ENCODE results near the gene PNLIPRP3.

Gene PNLIPRP3

GRCh38 chr10:116464257-116464656 lies 36.6 kb downstream of the PNLIPRP3 start:
- no peaks in the 10 kb centered on the region for H3K36me3 ChIP-seq (replicated peaks)
- no peaks in the 10 kb centered on the region for H3K4me1 ChIP-seq
- H3K9me3 ChIP-seq: no peaks in the 10 kb centered on the region
- H3K27me3 ChIP-seq (ENCODE audit: low read depth): no peaks in the 10 kb centered on the region
- in situ Hi-C loops (cut with MboI; ENCODE audit: low sequenced_read_pairs): loop anchor here (25.0 kb wide), 1 partner anchor 323 kb away; no protein-coding TSS in a partner anchor
- DNase-seq (ENCODE audit: low spot score in 2 of 2): no peak
- H3K4me3 ChIP-seq: no peak overlapping the region

GRCh38 chr10:116465546-116465945 lies 37.9 kb downstream of the PNLIPRP3 start:
- no peaks in the 10 kb centered on the region for H3K36me3 ChIP-seq (replicated peaks)
- no peak for DNase-seq (ENCODE audit: low spot score in 2 of 2)
- no peaks in the 10 kb centered on the region for H3K27me3 ChIP-seq (ENCODE audit: low read depth)
- H3K4me3 ChIP-seq: no peak overlapping the region
- no peaks in the 10 kb centered on the region for H3K9me3 ChIP-seq
- in situ Hi-C loops (cut with MboI; ENCODE audit: low sequenced_read_pairs): loop anchor here (25.0 kb wide), 1 partner anchor 322 kb away; no protein-coding TSS in a partner anchor
- no peaks in the 10 kb centered on the region for H3K4me1 ChIP-seq

DNA sequence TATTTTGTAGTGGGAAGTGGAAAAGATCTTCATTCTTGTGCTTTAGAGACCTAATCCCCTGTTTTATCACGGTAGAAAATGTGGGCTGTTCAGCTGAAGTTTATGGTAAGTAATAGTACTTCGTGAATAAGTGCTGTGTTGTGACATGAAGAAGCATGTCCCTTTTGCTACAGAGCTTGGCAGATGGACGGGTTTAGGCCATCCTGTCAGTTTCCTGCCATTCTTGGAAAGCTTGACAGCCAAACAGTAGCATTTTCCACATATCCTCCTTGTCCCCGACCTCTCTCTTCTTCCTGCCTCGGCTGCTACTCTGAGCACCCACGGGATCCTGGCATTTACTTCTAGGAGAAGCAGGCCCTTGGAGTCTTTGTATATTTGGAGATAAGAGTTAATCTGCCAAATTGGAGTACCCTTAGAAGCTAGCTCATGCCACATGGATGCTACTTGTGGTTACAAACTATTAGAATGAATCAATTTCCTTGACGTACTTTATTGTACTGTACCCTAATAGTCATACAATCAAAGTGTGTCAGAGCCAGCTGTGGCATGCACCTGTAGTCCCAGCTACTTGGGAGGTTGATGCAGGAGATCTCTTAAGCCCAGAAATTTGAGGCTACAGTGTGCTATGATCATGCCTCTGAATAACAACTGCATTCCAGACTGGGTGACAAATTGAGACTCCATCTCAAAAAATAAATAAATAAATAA lies 39.2 kb downstream of the PNLIPRP3 start:
- in situ Hi-C loops (cut with MboI; ENCODE audit: low sequenced_read_pairs): loop anchor here (25.0 kb wide), 1 partner anchor 320 kb away; no protein-coding TSS in a partner anchor
- Histone ChIP-seq H3K4me3 (no peak overlapping the region), H3K4me1 (no peaks in the 10 kb centered on the region), H3K27me3 (ENCODE audit: low read depth) (no peaks in the 10 kb centered on the region), H3K36me3 (replicated peaks) (no peaks in the 10 kb centered on the region), H3K9me3 (no peaks in the 10 kb centered on the region)
- no peak for DNase-seq (ENCODE audit: low spot score in 2 of 2)

- Histone ChIP-seq H3K9me3 (no peaks in the 10 kb centered on the region), H3K4me1 (no peaks in the 10 kb centered on the region), H3K36me3 (replicated peaks) (no peaks in the 10 kb centered on the region), H3K27me3 (ENCODE audit: low read depth) (no peaks in the 10 kb centered on the region; the same call in 1 of the 2 replicates), H3K4me3 (no peak overlapping the region)
- no peak for DNase-seq (ENCODE audit: low spot score in 2 of 2)
- in situ Hi-C loops (cut with MboI; ENCODE audit: low sequenced_read_pairs): loop anchor here (25.0 kb wide), 1 partner anchor 318 kb away; no protein-coding TSS in a partner anchor
Observed at GRCh38 chr10:116469437-116469836, 41.8 kb downstream of the PNLIPRP3 start.

GRCh38 chr10:116470071-116470470 lies 42.4 kb downstream of the PNLIPRP3 start:
- DNase-seq (ENCODE audit: low spot score in 2 of 2): no peak
- no peaks in the 10 kb centered on the region for H3K36me3 ChIP-seq (replicated peaks)
- in situ Hi-C loops (cut with MboI; ENCODE audit: low sequenced_read_pairs): loop anchor here (25.0 kb wide), 1 partner anchor 317 kb away; no protein-coding TSS in a partner anchor

DNA sequence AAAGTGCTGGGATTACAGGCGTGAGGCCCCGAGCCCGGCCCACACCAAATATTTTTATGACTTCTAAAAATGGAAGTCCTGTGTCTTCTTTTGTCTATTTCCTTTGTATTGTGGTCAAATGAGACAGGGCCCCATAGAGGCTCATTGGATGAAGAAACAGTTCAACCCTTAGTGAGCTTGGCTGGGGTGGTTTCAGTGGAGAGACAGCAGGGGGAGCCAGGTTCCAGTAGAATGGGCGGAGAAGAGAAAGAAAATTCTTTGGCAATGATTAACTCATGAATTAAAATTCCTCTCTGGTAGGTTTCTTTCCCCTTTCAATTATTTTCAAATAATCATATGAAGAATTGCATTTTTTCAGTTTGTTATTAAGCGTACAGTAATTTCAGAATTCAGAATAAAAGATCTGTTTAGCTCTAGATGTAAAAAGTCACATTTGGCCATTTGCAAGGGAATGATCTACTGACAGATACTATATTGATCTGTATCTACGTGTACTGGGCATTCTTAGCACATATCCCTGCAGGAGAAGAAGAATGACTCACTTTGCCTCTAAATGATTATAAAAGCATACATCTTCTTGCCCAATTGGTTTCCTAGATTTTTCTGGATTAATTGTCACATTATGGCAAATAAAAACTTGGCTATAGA lies 43.2 kb downstream of the PNLIPRP3 start:
- Histone ChIP-seq H3K9me3 (no peaks in the 10 kb centered on the region), H3K36me3 (replicated peaks) (no peaks in the 10 kb centered on the region), H3K4me3 (no peak overlapping the region), H3K27me3 (ENCODE audit: low read depth) (no peaks in the 10 kb centered on the region; the same call in 1 of the 2 replicates), H3K4me1 (no peaks in the 10 kb centered on the region)
- in situ Hi-C loops (cut with MboI; ENCODE audit: low sequenced_read_pairs): loop anchor here (25.0 kb wide), 1 partner anchor 316 kb away; no protein-coding TSS in a partner anchor
- peak; percentile 15 to 56 for DNase-seq (ENCODE audit: low spot score in 2 of 2)

More at GRCh38 chr10:116470071-116470470, 42.4 kb downstream of the PNLIPRP3 start:
- Histone ChIP-seq H3K4me3 (no peak overlapping the region), H3K27me3 (ENCODE audit: low read depth) (no peaks in the 10 kb centered on the region; the same call in 1 of the 2 replicates), H3K9me3 (no peaks in the 10 kb centered on the region), H3K4me1 (no peaks in the 10 kb centered on the region)

DNA sequence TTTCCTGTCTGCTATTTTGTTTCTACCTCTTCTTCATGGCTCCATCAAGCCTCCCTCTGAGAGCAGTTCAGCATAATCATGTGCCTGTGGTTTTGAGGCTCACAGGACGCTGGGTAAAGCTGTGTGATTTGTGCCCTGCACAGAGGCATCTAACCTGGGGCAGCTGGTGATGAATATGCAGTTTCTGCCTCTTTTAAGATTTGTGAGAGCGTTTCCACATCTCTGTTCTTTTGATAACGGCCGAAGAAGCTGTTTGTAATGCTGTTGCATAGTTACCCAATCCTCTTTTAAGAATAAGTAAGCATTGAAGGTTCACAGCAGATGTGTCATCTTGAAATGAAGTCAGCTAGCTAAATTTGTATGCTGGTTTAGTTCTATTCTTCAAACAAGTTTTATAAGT lies 45.2 kb downstream of the PNLIPRP3 start:
- DNase-seq (ENCODE audit: low spot score in 2 of 2): no peak
- Histone ChIP-seq H3K27me3 (ENCODE audit: low read depth) (peaks cover 2% of the 10 kb centered on the region; the same call in 1 of the 2 replicates), H3K4me1 (no peaks in the 10 kb centered on the region), H3K36me3 (replicated peaks) (no peaks in the 10 kb centered on the region), H3K4me3 (no peak overlapping the region), H3K9me3 (no peaks in the 10 kb centered on the region)
- in situ Hi-C loops (cut with MboI; ENCODE audit: low sequenced_read_pairs): loop anchor here (25.0 kb wide), 1 partner anchor 314 kb away; no protein-coding TSS in a partner anchor

DNA sequence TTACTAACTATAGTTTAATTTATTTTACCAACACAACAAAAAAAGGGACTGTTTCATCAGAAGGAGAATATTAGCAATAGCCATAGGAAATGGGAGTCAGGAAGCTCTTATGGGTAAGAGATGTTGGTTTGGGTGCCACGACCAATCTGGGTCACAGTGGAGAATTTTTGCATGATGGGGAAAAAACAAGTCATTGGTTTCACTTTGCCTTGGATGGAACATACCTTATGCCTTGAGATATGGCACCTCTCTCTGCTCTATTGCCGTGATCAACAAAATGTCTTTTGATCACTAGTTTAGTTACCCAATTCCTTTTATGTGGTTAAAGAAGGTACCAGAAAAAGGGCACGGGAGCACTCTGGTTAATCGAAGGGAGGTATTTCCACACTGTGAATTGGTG lies 48.2 kb downstream of the PNLIPRP3 start:
- Histone ChIP-seq H3K4me3 (no peak overlapping the region), H3K36me3 (replicated peaks) (no peaks in the 10 kb centered on the region)
- in situ Hi-C loops (cut with MboI; ENCODE audit: low sequenced_read_pairs): no loop called here

DNA sequence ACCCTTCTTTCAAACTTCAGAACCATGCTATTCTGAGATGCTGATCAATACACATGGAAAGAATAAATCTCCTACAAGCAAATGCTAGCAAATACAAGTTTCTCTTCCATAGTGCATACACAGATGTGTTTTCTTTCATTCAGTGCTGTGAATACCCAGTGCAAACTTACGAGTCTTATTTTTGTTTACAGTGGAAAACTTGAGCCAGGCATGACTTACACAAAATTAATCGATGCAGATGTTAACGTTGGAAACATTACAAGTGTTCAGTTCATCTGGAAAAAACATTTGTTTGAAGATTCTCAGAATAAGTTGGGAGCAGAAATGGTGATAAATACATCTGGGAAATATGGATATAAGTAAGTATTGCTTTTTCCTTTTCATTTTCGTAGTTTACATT lies 48.8 kb downstream of the PNLIPRP3 start:
- Histone ChIP-seq H3K4me1 (no peaks in the 10 kb centered on the region), H3K4me3 (no peak overlapping the region), H3K36me3 (replicated peaks) (no peaks in the 10 kb centered on the region), H3K9me3 (no peaks in the 10 kb centered on the region), H3K27me3 (ENCODE audit: low read depth) (peaks cover 2% of the 10 kb centered on the region; the same call in 1 of the 2 replicates)
- DNase-seq (ENCODE audit: low spot score in 2 of 2): no peak
- in situ Hi-C loops (cut with MboI; ENCODE audit: low sequenced_read_pairs): no loop called here

More for the DNA sequence above, 48.2 kb downstream of the PNLIPRP3 start:
- DNase-seq (ENCODE audit: low spot score in 2 of 2): no peak
- no peaks in the 10 kb centered on the region for H3K9me3 ChIP-seq
- H3K4me1 ChIP-seq: no peaks in the 10 kb centered on the region
- peaks cover 2% of the 10 kb centered on the region; the same call in 1 of the 2 replicates for H3K27me3 ChIP-seq (ENCODE audit: low read depth)

DNA sequence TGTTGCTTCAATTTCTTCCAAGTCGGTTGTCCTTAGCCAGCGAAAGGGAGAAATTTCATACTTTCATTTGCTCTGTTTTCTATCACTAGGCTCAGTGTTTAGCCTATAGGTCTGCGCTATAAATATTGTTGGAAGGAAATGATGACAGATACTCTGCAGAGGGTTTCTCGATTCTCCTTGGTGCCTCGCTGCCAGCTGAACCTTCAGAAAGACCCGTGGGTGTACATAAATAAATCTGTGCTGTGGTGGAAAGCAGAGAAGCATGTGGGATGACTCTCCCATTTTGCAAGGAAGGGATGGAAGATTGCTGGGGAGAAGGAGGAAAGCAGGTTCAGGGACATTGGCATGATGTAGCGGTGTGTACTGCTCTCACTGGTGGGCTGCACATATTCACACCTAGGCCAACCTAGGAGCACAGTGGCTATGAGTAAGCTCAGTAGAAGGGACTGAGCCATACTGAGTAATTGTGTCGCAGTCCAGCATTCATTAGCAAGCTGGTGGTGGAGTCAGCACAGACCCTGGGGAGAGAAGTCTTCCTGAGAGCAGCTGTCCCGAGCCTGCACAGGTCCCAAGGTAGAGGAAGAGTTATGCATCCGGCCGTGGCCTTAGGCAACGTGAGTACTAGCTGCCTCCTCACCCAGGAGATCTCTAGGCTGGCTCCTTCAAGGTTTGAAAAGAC lies 50.5 kb downstream of the PNLIPRP3 start:
- H3K36me3 ChIP-seq (replicated peaks): no peaks in the 10 kb centered on the region
- H3K4me1 ChIP-seq: no peaks in the 10 kb centered on the region
- H3K4me3 ChIP-seq: no peak overlapping the region
- no peak for DNase-seq (ENCODE audit: low spot score in 2 of 2)
- H3K27me3 ChIP-seq (ENCODE audit: low read depth): 0 out of 2 replicates have a peak, but pooled peaks cover 2% of the 10 kb centered on the region
- in situ Hi-C loops (cut with MboI; ENCODE audit: low sequenced_read_pairs): no loop called here
- no peaks in the 10 kb centered on the region for H3K9me3 ChIP-seq

- Histone ChIP-seq H3K9me3 (no peaks in the 10 kb centered on the region), H3K4me3 (no peak overlapping the region), H3K27me3 (ENCODE audit: low read depth) (peaks cover 2% of the 10 kb centered on the region; the same call in 1 of the 2 replicates), H3K4me1 (no peaks in the 10 kb centered on the region), H3K36me3 (replicated peaks) (no peaks in the 10 kb centered on the region)
- DNase-seq (ENCODE audit: low spot score in 2 of 2): no peak
- in situ Hi-C loops (cut with MboI; ENCODE audit: low sequenced_read_pairs): no loop called here
Observed at GRCh38 chr10:116486770-116487448, 59.3 kb downstream of the PNLIPRP3 start.

DNA sequence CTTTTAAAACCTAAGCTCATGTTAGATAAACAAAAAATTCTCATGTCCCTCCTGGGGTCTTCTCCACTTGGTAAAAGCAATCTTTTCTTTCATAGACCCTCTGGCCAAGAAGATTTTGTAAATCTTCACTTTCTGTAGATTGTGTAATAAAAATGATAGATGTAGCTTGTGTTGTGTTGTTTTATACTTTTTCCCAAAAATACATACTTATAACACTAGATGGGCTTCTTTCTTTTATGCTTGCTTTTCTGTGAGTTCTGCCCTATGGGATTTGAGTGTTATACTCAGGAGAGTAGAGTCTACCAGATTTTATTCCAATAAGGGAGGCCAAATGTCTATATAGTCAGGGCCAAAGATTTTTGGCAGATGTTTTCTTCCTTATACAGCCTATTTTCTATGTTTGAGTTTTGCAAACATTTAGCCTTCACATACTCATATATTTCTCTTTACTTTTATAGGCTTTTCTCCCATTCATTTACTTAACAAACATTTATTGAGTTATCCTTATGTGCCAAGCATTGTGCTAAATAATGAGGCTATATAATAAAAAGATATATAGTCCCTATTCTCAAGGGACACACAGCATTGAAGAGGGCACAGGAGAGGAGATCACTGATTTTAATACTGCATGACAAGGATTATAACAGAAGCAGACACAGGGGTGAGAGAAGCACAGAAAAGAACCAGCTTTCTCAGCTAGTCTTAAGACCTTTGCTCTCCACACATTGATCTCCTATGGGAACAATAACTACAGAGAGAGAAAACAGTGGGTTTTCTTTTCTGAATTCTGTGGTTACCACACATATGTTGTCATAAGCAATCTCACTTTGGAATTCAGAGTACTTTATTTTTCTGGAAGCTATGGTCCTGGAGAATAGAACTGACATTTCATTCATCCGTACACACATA lies 60.1 kb downstream of the PNLIPRP3 start:
- Histone ChIP-seq H3K27me3 (ENCODE audit: low read depth) (peaks cover 2% of the 10 kb centered on the region; the same call in 1 of the 2 replicates), H3K9me3 (no peaks in the 10 kb centered on the region), H3K4me3 (no peak overlapping the region), H3K4me1 (no peaks in the 10 kb centered on the region), H3K36me3 (replicated peaks) (no peaks in the 10 kb centered on the region)
- no peak for DNase-seq (ENCODE audit: low spot score in 2 of 2)
- in situ Hi-C loops (cut with MboI; ENCODE audit: low sequenced_read_pairs): no loop called here
